ENCODE data around the gene LFNG.

LFNG gene

GRCh38 chr7:2517026-2517425 lies 2.5 kb upstream of the LFNG start:
- H3K36me3 ChIP-seq (ENCODE audit: control insufficient read depth in 5 of 5, insufficient read depth in 5 of 5, low read length in 5 of 5) = no peaks in the 10 kb centered on the region
- H3K27ac ChIP-seq (ENCODE audit: low read depth, low read length) = no peak overlapping the region
- no peaks in the 10 kb centered on the region for H3K9me3 ChIP-seq (ENCODE audit: control insufficient read depth in 5 of 5, low read length in 5 of 5)
- H3K4me3 ChIP-seq (ENCODE audit: low read depth in 1 of 5, low read length in 5 of 5) = no peak overlapping the region
- peaks cover 6 to 43% (median 38%) of the 10 kb centered on the region in 5 donors for H3K4me1 ChIP-seq (ENCODE audit: control insufficient read depth in 5 of 5, insufficient read depth in 5 of 5, low read length in 5 of 5)
- H3K9ac ChIP-seq (ENCODE audit: low read length in 5 of 5) = no peak overlapping the region
- no peaks in the 10 kb centered on the region for H3K27me3 ChIP-seq (ENCODE audit: control insufficient read depth in 5 of 5, insufficient read depth in 4 of 5, low read length in 5 of 5)

- H3K9ac ChIP-seq (ENCODE audit: low read length in 5 of 5) = no peak overlapping the region
- no peaks in the 10 kb centered on the region for H3K27me3 ChIP-seq (ENCODE audit: control insufficient read depth in 5 of 5, insufficient read depth in 4 of 5, low read length in 5 of 5)
- peaks cover 3 to 43% (median 39%) of the 10 kb centered on the region in 5 donors for H3K4me1 ChIP-seq (ENCODE audit: control insufficient read depth in 5 of 5, insufficient read depth in 5 of 5, low read length in 5 of 5)
- H3K9me3 ChIP-seq (ENCODE audit: control insufficient read depth in 5 of 5, low read length in 5 of 5) = no peaks in the 10 kb centered on the region
- no peak overlapping the region for H3K4me3 ChIP-seq (ENCODE audit: low read depth in 1 of 5, low read length in 5 of 5)
- H3K36me3 ChIP-seq (ENCODE audit: control insufficient read depth in 5 of 5, insufficient read depth in 5 of 5, low read length in 5 of 5) = no peaks in the 10 kb centered on the region
- H3K27ac ChIP-seq (ENCODE audit: low read depth, low read length) = no peak overlapping the region
Observed at GRCh38 chr7:2517678-2518507, 1.7 kb upstream of the LFNG start.

- Histone ChIP-seq H3K4me1 (ENCODE audit: control insufficient read depth in 5 of 5, insufficient read depth in 5 of 5, low read length in 5 of 5) (peaks cover 3 to 49% (median 47%) of the 10 kb centered on the region in 5 donors), H3K4me3 (ENCODE audit: low read depth in 1 of 5, low read length in 5 of 5) (peak overlapping the region; percentile 48 to 73 (median 58)), H3K9me3 (ENCODE audit: control insufficient read depth in 5 of 5, low read length in 5 of 5) (no peaks in the 10 kb centered on the region), H3K27ac (ENCODE audit: low read depth, low read length) (no peak overlapping the region), H3K9ac (ENCODE audit: low read length in 5 of 5) (peak overlapping the region in 2 of 5 donors; percentile 43 to 50), H3K27me3 (ENCODE audit: control insufficient read depth in 5 of 5, insufficient read depth in 4 of 5, low read length in 5 of 5) (no peaks in the 10 kb centered on the region), H3K36me3 (ENCODE audit: control insufficient read depth in 5 of 5, insufficient read depth in 5 of 5, low read length in 5 of 5) (no peaks in the 10 kb centered on the region)
Observed at GRCh38 chr7:2518737-2519118, 846 bp upstream of the LFNG start.

- H3K9ac ChIP-seq (ENCODE audit: low read length in 5 of 5) = peak overlapping the region; percentile 7 to 77 (median 46)
- no peaks in the 10 kb centered on the region for H3K27me3 ChIP-seq (ENCODE audit: control insufficient read depth in 5 of 5, insufficient read depth in 4 of 5, low read length in 5 of 5)
- peaks cover 0 to 4% (median 3%) of the 10 kb centered on the region in 5 donors for H3K36me3 ChIP-seq (ENCODE audit: control insufficient read depth in 5 of 5, insufficient read depth in 5 of 5, low read length in 5 of 5)
- H3K9me3 ChIP-seq (ENCODE audit: control insufficient read depth in 5 of 5, low read length in 5 of 5) = no peaks in the 10 kb centered on the region
- peak overlapping the region; percentile 83 to 95 (median 87) for H3K4me3 ChIP-seq (ENCODE audit: low read depth in 1 of 5, low read length in 5 of 5)
- H3K4me1 ChIP-seq (ENCODE audit: control insufficient read depth in 5 of 5, insufficient read depth in 5 of 5, low read length in 5 of 5) = peaks cover 3 to 64% (median 62%) of the 10 kb centered on the region in 5 donors
- H3K27ac ChIP-seq (ENCODE audit: low read depth, low read length) = peak overlapping the region; percentile 81
Observed at GRCh38 chr7:2520131-2520760, 672 bp downstream of the LFNG start.

- Histone ChIP-seq H3K27me3 (ENCODE audit: control insufficient read depth in 5 of 5, insufficient read depth in 4 of 5, low read length in 5 of 5) (no peaks in the 10 kb centered on the region), H3K4me1 (ENCODE audit: control insufficient read depth in 5 of 5, insufficient read depth in 5 of 5, low read length in 5 of 5) (peaks cover 3 to 70% (median 68%) of the 10 kb centered on the region in 5 donors), H3K27ac (ENCODE audit: low read depth, low read length) (peak overlapping the region; percentile 81), H3K4me3 (ENCODE audit: low read depth in 1 of 5, low read length in 5 of 5) (peak overlapping the region; percentile 83 to 95 (median 87)), H3K9ac (ENCODE audit: low read length in 5 of 5) (peak overlapping the region; percentile 7 to 77 (median 46)), H3K9me3 (ENCODE audit: control insufficient read depth in 5 of 5, low read length in 5 of 5) (no peaks in the 10 kb centered on the region), H3K36me3 (ENCODE audit: control insufficient read depth in 5 of 5, insufficient read depth in 5 of 5, low read length in 5 of 5) (peaks cover 0 to 10% (median 8%) of the 10 kb centered on the region in 5 donors)
Observed at GRCh38 chr7:2520761-2521290, 1.3 kb downstream of the LFNG start.

- Histone ChIP-seq H3K36me3 (ENCODE audit: control insufficient read depth in 5 of 5, insufficient read depth in 5 of 5, low read length in 5 of 5) (peaks cover 0 to 15% (median 14%) of the 10 kb centered on the region in 5 donors), H3K4me3 (ENCODE audit: low read depth in 1 of 5, low read length in 5 of 5) (peak overlapping the region; percentile 79 to 89 (median 87)), H3K27ac (ENCODE audit: low read depth, low read length) (peak overlapping the region; percentile 81), H3K27me3 (ENCODE audit: control insufficient read depth in 5 of 5, insufficient read depth in 4 of 5, low read length in 5 of 5) (no peaks in the 10 kb centered on the region), H3K4me1 (ENCODE audit: control insufficient read depth in 5 of 5, insufficient read depth in 5 of 5, low read length in 5 of 5) (peaks cover 3 to 75% (median 73%) of the 10 kb centered on the region in 5 donors), H3K9me3 (ENCODE audit: control insufficient read depth in 5 of 5, low read length in 5 of 5) (no peaks in the 10 kb centered on the region), H3K9ac (ENCODE audit: low read length in 5 of 5) (peak overlapping the region in 4 of 5 donors; percentile 1 to 65 (median 64))
Observed at GRCh38 chr7:2521341-2521745, 1.8 kb downstream of the LFNG start.

GRCh38 chr7:2521952-2522591 lies 2.5 kb downstream of the LFNG start:
- Histone ChIP-seq H3K27ac (ENCODE audit: low read depth, low read length) (peak overlapping the region; percentile 81), H3K9me3 (ENCODE audit: control insufficient read depth in 5 of 5, low read length in 5 of 5) (no peaks in the 10 kb centered on the region), H3K27me3 (ENCODE audit: control insufficient read depth in 5 of 5, insufficient read depth in 4 of 5, low read length in 5 of 5) (no peaks in the 10 kb centered on the region), H3K36me3 (ENCODE audit: control insufficient read depth in 5 of 5, insufficient read depth in 5 of 5, low read length in 5 of 5) (peaks cover 0 to 22% (median 21%) of the 10 kb centered on the region in 5 donors), H3K4me1 (ENCODE audit: control insufficient read depth in 5 of 5, insufficient read depth in 5 of 5, low read length in 5 of 5) (peaks cover 3 to 82% (median 80%) of the 10 kb centered on the region in 5 donors), H3K9ac (ENCODE audit: low read length in 5 of 5) (peak overlapping the region in 3 of 5 donors; percentile 46 to 82 (median 64)), H3K4me3 (ENCODE audit: low read depth in 1 of 5, low read length in 5 of 5) (peak overlapping the region; percentile 79 to 89 (median 87))

GRCh38 chr7:2522780-2523433 lies 3.3 kb downstream of the LFNG start:
- Histone ChIP-seq H3K4me1 (ENCODE audit: control insufficient read depth in 5 of 5, insufficient read depth in 5 of 5, low read length in 5 of 5) (peaks cover 3 to 90% (median 88%) of the 10 kb centered on the region in 5 donors), H3K27ac (ENCODE audit: low read depth, low read length) (peak overlapping the region; percentile 81), H3K27me3 (ENCODE audit: control insufficient read depth in 5 of 5, insufficient read depth in 4 of 5, low read length in 5 of 5) (no peaks in the 10 kb centered on the region), H3K9ac (ENCODE audit: low read length in 5 of 5) (peak overlapping the region; percentile 8 to 82 (median 46)), H3K36me3 (ENCODE audit: control insufficient read depth in 5 of 5, insufficient read depth in 5 of 5, low read length in 5 of 5) (peaks cover 0 to 30% (median 27%) of the 10 kb centered on the region in 5 donors), H3K9me3 (ENCODE audit: control insufficient read depth in 5 of 5, low read length in 5 of 5) (no peaks in the 10 kb centered on the region), H3K4me3 (ENCODE audit: low read depth in 1 of 5, low read length in 5 of 5) (peak overlapping the region; percentile 66 to 89 (median 87))

GRCh38 chr7:2523461-2523936 lies 3.9 kb downstream of the LFNG start:
- Histone ChIP-seq H3K4me1 (ENCODE audit: control insufficient read depth in 5 of 5, insufficient read depth in 5 of 5, low read length in 5 of 5) (peaks cover 3 to 92% (median 89%) of the 10 kb centered on the region in 5 donors), H3K9ac (ENCODE audit: low read length in 5 of 5) (peak overlapping the region in 4 of 5 donors; percentile 3 to 82 (median 54)), H3K27me3 (ENCODE audit: control insufficient read depth in 5 of 5, insufficient read depth in 4 of 5, low read length in 5 of 5) (no peaks in the 10 kb centered on the region)

More at GRCh38 chr7:2523461-2523936, 3.9 kb downstream of the LFNG start:
- Histone ChIP-seq H3K4me3 (ENCODE audit: low read depth in 1 of 5, low read length in 5 of 5) (peak overlapping the region; percentile 62 to 89 (median 87)), H3K27ac (ENCODE audit: low read depth, low read length) (peak overlapping the region; percentile 81), H3K9me3 (ENCODE audit: control insufficient read depth in 5 of 5, low read length in 5 of 5) (no peaks in the 10 kb centered on the region), H3K36me3 (ENCODE audit: control insufficient read depth in 5 of 5, insufficient read depth in 5 of 5, low read length in 5 of 5) (peaks cover 0 to 36% (median 32%) of the 10 kb centered on the region in 5 donors)
